K562 (cell line): ENCODE results near the gene BLOC1S4. TPM values are rescaled to one million over a fixed set of nuclear protein-coding genes. Genes with fewer than 3 reads are reported as not detected.

Source experiments
- ARHGAP35 ChIP-seq: fragments of 450-650 bp; IDR thresholded peaks from 2 replicates; pipeline ENCODE4 v1.6.1; 2018; ENCODE audit not compliant: partially characterized antibody
- CBFA2T3 ChIP-seq: fragments of 450-650 bp; IDR thresholded peaks from 2 replicates; pipeline ENCODE4 v1.6.1; 2017
- DACH1 ChIP-seq: fragments of 450-650 bp; IDR thresholded peaks from 2 replicates; pipeline ENCODE4 v1.6.1; 2018; ENCODE audit not compliant: partially characterized antibody
- EP400 ChIP-seq: fragments of 450-650 bp; IDR thresholded peaks from 2 replicates; pipeline ENCODE4 v1.6.1; 2017; ENCODE audit warnings: antibody characterized with exemption, mild to moderate bottlenecking, moderate library complexity
- JUN ChIP-seq, 2 experiments: sonication (generic) in 1 of 2; formaldehyde crosslinking in 1 of 2; IDR thresholded peaks; 2 replicates each; pipeline versions ENCODE4 v1.6.1 to v1.8.0; 2012 to 2022; ENCODE audit warnings: borderline replicate concordance in 2 of 2, mild to moderate bottlenecking in 2 of 2, improper control_type of control experiment in 1 of 2, low read depth in 1 of 2, low read length in 1 of 2, missing genetic modification reagents in 1 of 2
- L3MBTL2 ChIP-seq: fragments of 450-650 bp; IDR thresholded peaks from 2 replicates; pipeline ENCODE4 v1.6.1; 2016; ENCODE audit warnings: mild to moderate bottlenecking, moderate library complexity
- MAFG ChIP-seq: fragments of 450-650 bp; conservative IDR thresholded peaks from 2 replicates; pipeline ENCODE4 v1.6.1; 2016; ENCODE audit warnings: missing genetic modification characterization, missing compliant biosample characterization
- NFE2L1 ChIP-seq: fragments of 450-650 bp; IDR thresholded peaks from 2 replicates; pipeline ENCODE4 v1.6.1; 2016; ENCODE audit warnings: missing genetic modification characterization, low read depth, mild to moderate bottlenecking, missing compliant biosample characterization, moderate library complexity, borderline replicate concordance
- NR2C2 ChIP-seq, 2 experiments: fragments of 200-800 bp in 1 of 2; sonication (Bioruptor generic) in 1 of 2; sonication (generic) in 1 of 2; formaldehyde crosslinking in 1 of 2; IDR thresholded peaks; 2 replicates each; pipeline versions ENCODE4 v1.6.1 to v1.8.0; 2016 to 2022; ENCODE audit warnings: mild to moderate bottlenecking in 1 of 2, missing compliant biosample characterization in 1 of 2, missing genetic modification characterization in 1 of 2, missing genetic modification reagents in 1 of 2
- PCBP2 ChIP-seq: fragments of 200-400 bp; formaldehyde crosslinking; IDR thresholded peaks from 2 replicates; pipeline ENCODE4 v1.6.1; 2018; ENCODE audit warnings: low read length, low read depth, mild to moderate bottlenecking, moderate library complexity; ENCODE audit not compliant: poor library complexity, severe bottlenecking
- RBBP5 ChIP-seq: fragments of 200-600 bp; sonication (generic); IDR thresholded peaks from 2 replicates; pipeline ENCODE4 v1.6.1; 2012; ENCODE audit warnings: borderline replicate concordance, mild to moderate bottlenecking, low read length, control low read depth, inconsistent platforms; ENCODE audit not compliant: insufficient read depth, poor library complexity, severe bottlenecking
- SP1 ChIP-seq: sonication (generic); formaldehyde crosslinking; IDR thresholded peaks from 2 replicates; pipeline ENCODE4 v1.8.1; 2022; ENCODE audit warnings: mild to moderate bottlenecking, missing genetic modification reagents
- TBP ChIP-seq: optimal IDR thresholded peaks from 2 replicates; pipeline ENCODE3; 2011; ENCODE audit warnings: low read depth, low read length, improper control_type of control experiment
- YBX1 ChIP-seq: fragments of 450-650 bp; IDR thresholded peaks from 2 replicates; pipeline ENCODE4 v1.7.1; 2016; ENCODE audit warnings: mild to moderate bottlenecking
- ZNF445 ChIP-seq: fragments of 250-450 bp; sonication (Bioruptor Pico); IDR thresholded peaks from 2 replicates; pipeline ENCODE4 v1.4.0; 2020; ENCODE audit warnings: low read depth, mild to moderate bottlenecking, moderate library complexity
- ZSCAN32 ChIP-seq: fragments of 450-650 bp; formaldehyde crosslinking; IDR thresholded peaks from 2 replicates; pipeline ENCODE4 v1.4.0; 2020; ENCODE audit warnings: mild to moderate bottlenecking, moderate library complexity
- polyA plus RNA-seq, 8 experiments: library from polyadenylated mRNA; depleted of rRNA in 4 of 8; stranded (reverse) in 5 of 8; unstranded in 3 of 8; fragments of >200 nt; fragmentation: Nextera tagmentation in 2 of 8; fragmentation: Illumina TruSeq in 1 of 8; extraction: Ambion mirVana in 2 of 8; extraction: Trizol in 1 of 8; gene quantifications; 2 replicates each; pipeline versions ENCODE4 v1.2.1 to v1.2.3, GENCODE V29; 2011 to 2014; ENCODE audit warnings: inconsistent platforms in 1 of 8, missing spikeins in 1 of 8
- total RNA-seq, 7 experiments: library from RNA; depleted of rRNA in 6 of 7; stranded (reverse); fragments of >200 nt in 6 of 7; fragmentation: Illumina TruSeq in 2 of 7; extraction: Trizol in 2 of 7; gene quantifications; 2 replicates each; pipeline versions ENCODE4 v1.2.1 to v1.2.3, GENCODE V29; 2011 to 2021; ENCODE audit warnings: low replicate concordance in 1 of 7
- TF ChIP-seq, protein P1 (sequence below): fragments of 450-650 bp; IDR thresholded peaks from 2 replicates; pipeline ENCODE4 v1.6.1; 2017; ENCODE audit warnings: mild to moderate bottlenecking, moderate library complexity
- TF ChIP-seq, protein P2 (sequence below), 2 experiments: fragments of 450-650 bp; IDR thresholded peaks; 2 replicates each; pipeline ENCODE4 v1.6.1; 2018; ENCODE audit warnings: mild to moderate bottlenecking in 2 of 2, low read depth in 1 of 2; ENCODE audit not compliant: partially characterized antibody in 2 of 2
- TF ChIP-seq, protein P3 (sequence below): fragments of 450-650 bp; IDR thresholded peaks from 2 replicates; pipeline ENCODE4 v1.6.1; 2017; ENCODE audit warnings: antibody characterized with exemption, mild to moderate bottlenecking

The BLOC1S4 gene
- total and polyA plus RNA-seq, 9 of the 15 experiments (the other 6 are each of a cell fraction or from before 2014, with no cell fraction given) = 3.1 to 31.6 (median 11.2) TPM

DNA sequence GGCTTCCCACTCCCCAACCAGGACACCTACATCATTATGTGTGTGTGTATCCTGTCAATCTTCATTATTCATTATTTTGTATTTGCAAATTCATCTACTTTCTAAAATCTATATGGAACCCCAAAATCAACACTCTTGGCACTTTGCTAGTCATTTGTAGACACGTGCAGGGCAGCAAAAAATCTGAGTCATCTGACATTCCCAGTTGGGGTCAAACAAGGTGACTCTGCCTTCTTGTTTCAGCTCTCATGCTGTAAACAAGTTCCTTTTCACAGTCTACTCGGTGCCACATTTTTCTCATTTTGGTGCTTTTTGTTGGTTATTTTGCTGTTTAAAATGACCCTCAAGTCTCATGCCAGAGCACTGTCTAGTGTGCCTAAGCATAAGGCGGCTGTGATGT lies 12.2 kb upstream of the BLOC1S4 start (continued):
- no peak for TF ChIP-seq PCBP2
- no peak for TF ChIP-seq SP1 (CRISPR knock-in tag)
- peak; percentile 68 for TF ChIP-seq L3MBTL2
- TF ChIP-seq, protein P1, sequence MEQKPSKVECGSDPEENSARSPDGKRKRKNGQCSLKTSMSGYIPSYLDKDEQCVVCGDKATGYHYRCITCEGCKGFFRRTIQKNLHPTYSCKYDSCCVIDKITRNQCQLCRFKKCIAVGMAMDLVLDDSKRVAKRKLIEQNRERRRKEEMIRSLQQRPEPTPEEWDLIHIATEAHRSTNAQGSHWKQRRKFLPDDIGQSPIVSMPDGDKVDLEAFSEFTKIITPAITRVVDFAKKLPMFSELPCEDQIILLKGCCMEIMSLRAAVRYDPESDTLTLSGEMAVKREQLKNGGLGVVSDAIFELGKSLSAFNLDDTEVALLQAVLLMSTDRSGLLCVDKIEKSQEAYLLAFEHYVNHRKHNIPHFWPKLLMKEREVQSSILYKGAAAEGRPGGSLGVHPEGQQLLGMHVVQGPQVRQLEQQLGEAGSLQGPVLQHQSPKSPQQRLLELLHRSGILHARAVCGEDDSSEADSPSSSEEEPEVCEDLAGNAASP = peak; percentile 69
- TF ChIP-seq MAFG (tag) = peak; percentile 66
- no peak for TF ChIP-seq ZSCAN32
- no peak for TF ChIP-seq NR2C2 (CRISPR knock-in tag; IDR thresholded peaks at IDR 0.05)
- TF ChIP-seq NR2C2 (tag; IDR thresholded peaks at IDR 0.05) = peak; percentile 50; the same call in 1 of the 2 replicates
- no peak for TF ChIP-seq CBFA2T3
- no peak for TF ChIP-seq ZNF445 (CRISPR knock-in tag)
- no peak for TF ChIP-seq DACH1
- TF ChIP-seq, protein P2, sequence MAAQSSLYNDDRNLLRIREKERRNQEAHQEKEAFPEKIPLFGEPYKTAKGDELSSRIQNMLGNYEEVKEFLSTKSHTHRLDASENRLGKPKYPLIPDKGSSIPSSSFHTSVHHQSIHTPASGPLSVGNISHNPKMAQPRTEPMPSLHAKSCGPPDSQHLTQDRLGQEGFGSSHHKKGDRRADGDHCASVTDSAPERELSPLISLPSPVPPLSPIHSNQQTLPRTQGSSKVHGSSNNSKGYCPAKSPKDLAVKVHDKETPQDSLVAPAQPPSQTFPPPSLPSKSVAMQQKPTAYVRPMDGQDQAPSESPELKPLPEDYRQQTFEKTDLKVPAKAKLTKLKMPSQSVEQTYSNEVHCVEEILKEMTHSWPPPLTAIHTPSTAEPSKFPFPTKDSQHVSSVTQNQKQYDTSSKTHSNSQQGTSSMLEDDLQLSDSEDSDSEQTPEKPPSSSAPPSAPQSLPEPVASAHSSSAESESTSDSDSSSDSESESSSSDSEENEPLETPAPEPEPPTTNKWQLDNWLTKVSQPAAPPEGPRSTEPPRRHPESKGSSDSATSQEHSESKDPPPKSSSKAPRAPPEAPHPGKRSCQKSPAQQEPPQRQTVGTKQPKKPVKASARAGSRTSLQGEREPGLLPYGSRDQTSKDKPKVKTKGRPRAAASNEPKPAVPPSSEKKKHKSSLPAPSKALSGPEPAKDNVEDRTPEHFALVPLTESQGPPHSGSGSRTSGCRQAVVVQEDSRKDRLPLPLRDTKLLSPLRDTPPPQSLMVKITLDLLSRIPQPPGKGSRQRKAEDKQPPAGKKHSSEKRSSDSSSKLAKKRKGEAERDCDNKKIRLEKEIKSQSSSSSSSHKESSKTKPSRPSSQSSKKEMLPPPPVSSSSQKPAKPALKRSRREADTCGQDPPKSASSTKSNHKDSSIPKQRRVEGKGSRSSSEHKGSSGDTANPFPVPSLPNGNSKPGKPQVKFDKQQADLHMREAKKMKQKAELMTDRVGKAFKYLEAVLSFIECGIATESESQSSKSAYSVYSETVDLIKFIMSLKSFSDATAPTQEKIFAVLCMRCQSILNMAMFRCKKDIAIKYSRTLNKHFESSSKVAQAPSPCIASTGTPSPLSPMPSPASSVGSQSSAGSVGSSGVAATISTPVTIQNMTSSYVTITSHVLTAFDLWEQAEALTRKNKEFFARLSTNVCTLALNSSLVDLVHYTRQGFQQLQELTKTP (IDR thresholded peaks at IDR 0.05; ENCODE audit: low read depth in 1 of 2, partially characterized antibody in 2 of 2) = no peak
- TF ChIP-seq RBBP5 = no peak
- TF ChIP-seq JUN (IDR thresholded peaks at IDR 0.05; ENCODE audit: borderline replicate concordance, low read depth, low read length) = no peak
- no peak for TF ChIP-seq JUN (CRISPR knock-in tag; IDR thresholded peaks at IDR 0.05; ENCODE audit: borderline replicate concordance)
- TF ChIP-seq, protein P3, sequence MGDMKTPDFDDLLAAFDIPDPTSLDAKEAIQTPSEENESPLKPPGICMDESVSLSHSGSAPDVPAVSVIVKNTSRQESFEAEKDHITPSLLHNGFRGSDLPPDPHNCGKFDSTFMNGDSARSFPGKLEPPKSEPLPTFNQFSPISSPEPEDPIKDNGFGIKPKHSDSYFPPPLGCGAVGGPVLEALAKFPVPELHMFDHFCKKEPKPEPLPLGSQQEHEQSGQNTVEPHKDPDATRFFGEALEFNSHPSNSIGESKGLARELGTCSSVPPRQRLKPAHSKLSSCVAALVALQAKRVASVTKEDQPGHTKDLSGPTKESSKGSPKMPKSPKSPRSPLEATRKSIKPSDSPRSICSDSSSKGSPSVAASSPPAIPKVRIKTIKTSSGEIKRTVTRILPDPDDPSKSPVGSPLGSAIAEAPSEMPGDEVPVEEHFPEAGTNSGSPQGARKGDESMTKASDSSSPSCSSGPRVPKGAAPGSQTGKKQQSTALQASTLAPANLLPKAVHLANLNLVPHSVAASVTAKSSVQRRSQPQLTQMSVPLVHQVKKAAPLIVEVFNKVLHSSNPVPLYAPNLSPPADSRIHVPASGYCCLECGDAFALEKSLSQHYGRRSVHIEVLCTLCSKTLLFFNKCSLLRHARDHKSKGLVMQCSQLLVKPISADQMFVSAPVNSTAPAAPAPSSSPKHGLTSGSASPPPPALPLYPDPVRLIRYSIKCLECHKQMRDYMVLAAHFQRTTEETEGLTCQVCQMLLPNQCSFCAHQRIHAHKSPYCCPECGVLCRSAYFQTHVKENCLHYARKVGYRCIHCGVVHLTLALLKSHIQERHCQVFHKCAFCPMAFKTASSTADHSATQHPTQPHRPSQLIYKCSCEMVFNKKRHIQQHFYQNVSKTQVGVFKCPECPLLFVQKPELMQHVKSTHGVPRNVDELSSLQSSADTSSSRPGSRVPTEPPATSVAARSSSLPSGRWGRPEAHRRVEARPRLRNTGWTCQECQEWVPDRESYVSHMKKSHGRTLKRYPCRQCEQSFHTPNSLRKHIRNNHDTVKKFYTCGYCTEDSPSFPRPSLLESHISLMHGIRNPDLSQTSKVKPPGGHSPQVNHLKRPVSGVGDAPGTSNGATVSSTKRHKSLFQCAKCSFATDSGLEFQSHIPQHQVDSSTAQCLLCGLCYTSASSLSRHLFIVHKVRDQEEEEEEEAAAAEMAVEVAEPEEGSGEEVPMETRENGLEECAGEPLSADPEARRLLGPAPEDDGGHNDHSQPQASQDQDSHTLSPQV = peak; percentile 65
- TF ChIP-seq ARHGAP35 = no peak
- no peak for TF ChIP-seq YBX1
- TF ChIP-seq EP400 = peak; percentile 28; the same call in 1 of the 2 replicates
- no peak for TF ChIP-seq TBP
- no peak for TF ChIP-seq NFE2L1 (tag)
